Sciatic nerve (tissue), 2 donors: ENCODE measurements around the gene NUDT6. TPM values are rescaled to one million over a fixed set of nuclear protein-coding genes. Genes with fewer than 3 reads are reported as not detected.

Experiments used
- ATAC-seq: fragments of 200-7000 bp; cut with Tn5 transposase; one replicate; pipeline ENCODE4 v1.9.1; 2020; ENCODE audit warnings: mild to moderate bottlenecking, moderate library complexity
- DNase-seq: peaks from one replicate; pipeline ENCODE4 v3.0.0-alpha.2; 2020; ENCODE audit warnings: low spot score
- intact Hi-C: fragments of 100-400 bp; cut with DNase I; formaldehyde crosslinking; loops from one replicate; pipeline ENCODE4 v1.14.2; 2022
- total RNA-seq: library from RNA; stranded (reverse); fragmentation: NEBNext Ultra II Directional; extraction: Animal tissue kit (Norgen Biotek cat#: 25700); gene quantifications from one replicate; pipeline ENCODE4 v1.2.1, GENCODE V29; 2021
- donor health status: DM: no; HTN: no; CAD: no.
- donor health status: DM: no; HTN: no; CAD: no.

Gene NUDT6
- total RNA-seq, 1 donor from 2014 or later = 7.7 TPM

- intact Hi-C loops = loop anchor here (10.0 kb wide), 1 partner anchor 166 kb away; no protein-coding TSS in a partner anchor
- DNase-seq = no peak
Observed at GRCh38 chr4:122920473-122920872, 1.9 kb downstream of the NUDT6 start.

GRCh38 chr4:122917731-122918130 lies 4.7 kb downstream of the NUDT6 start:
- intact Hi-C loops = no loop called here
- DNase-seq = no peak
- ATAC-seq = no peak

More at GRCh38 chr4:122920473-122920872, 1.9 kb downstream of the NUDT6 start:
- ATAC-seq = no peak

GRCh38 chr4:122914938-122915337 lies 7.5 kb downstream of the NUDT6 start:
- DNase-seq = no peak
- ATAC-seq = no peak
- intact Hi-C loops = no loop called here

- ATAC-seq (peak; percentile 62), DNase-seq (no peak)
- intact Hi-C loops = no loop called here
Observed at GRCh38 chr4:122914292-122914904, 8.0 kb downstream of the NUDT6 start.

- no peak for DNase-seq
- no peak for ATAC-seq
- intact Hi-C loops = no loop called here
Observed at GRCh38 chr4:122912810-122913575, 9.4 kb downstream of the NUDT6 start.

- no peak for ATAC-seq
- intact Hi-C loops = no loop called here
- no peak for DNase-seq
Observed at GRCh38 chr4:122911588-122911987, 10.8 kb downstream of the NUDT6 start.

- ATAC-seq = peak; percentile 10
- intact Hi-C loops = no loop called here
Observed at GRCh38 chr4:122909683-122910082, 12.7 kb downstream of the NUDT6 start.

GRCh38 chr4:122908223-122908622 lies 14.2 kb downstream of the NUDT6 start:
- ATAC-seq (no peak), DNase-seq (no peak)
- intact Hi-C loops = no loop called here

More at GRCh38 chr4:122909683-122910082, 12.7 kb downstream of the NUDT6 start:
- no peak for DNase-seq

- intact Hi-C loops = no loop called here
- no peak for DNase-seq
- no peak for ATAC-seq
Observed at GRCh38 chr4:122906859-122907305, 15.5 kb downstream of the NUDT6 start.

GRCh38 chr4:122903766-122904288 lies 18.6 kb downstream of the NUDT6 start:
- intact Hi-C loops = no loop called here
- ATAC-seq = no peak
- DNase-seq = no peak

- DNase-seq (no peak), ATAC-seq (no peak)
- intact Hi-C loops = no loop called here
Observed at GRCh38 chr4:122901247-122902010, 21.0 kb downstream of the NUDT6 start.

- intact Hi-C loops = no loop called here
- ATAC-seq (no peak), DNase-seq (no peak)
Observed at GRCh38 chr4:122900314-122900713, 22.1 kb downstream of the NUDT6 start.

GRCh38 chr4:122899682-122900081 lies 22.7 kb downstream of the NUDT6 start:
- intact Hi-C loops = no loop called here
- ATAC-seq (no peak), DNase-seq (no peak)

GRCh38 chr4:122898370-122899150 lies 23.8 kb downstream of the NUDT6 start:
- DNase-seq = no peak
- intact Hi-C loops = no loop called here
- peak; percentile 61 for ATAC-seq

GRCh38 chr4:122896270-122896669 lies 26.1 kb downstream of the NUDT6 start:
- ATAC-seq = no peak
- intact Hi-C loops = no loop called here
- DNase-seq = no peak

- intact Hi-C loops = no loop called here
- no peak for DNase-seq
- ATAC-seq = no peak
Observed at GRCh38 chr4:122895336-122895995, 26.9 kb downstream of the NUDT6 start.

GRCh38 chr4:122894827-122895226 lies 27.6 kb downstream of the NUDT6 start:
- ATAC-seq (no peak), DNase-seq (no peak)
- intact Hi-C loops = no loop called here

- ATAC-seq (no peak), DNase-seq (no peak)
- intact Hi-C loops = no loop called here
Observed at GRCh38 chr4:122890147-122890795, 32.1 kb downstream of the NUDT6 start.
